AG08395 (cell line): ENCODE data around the gene FMOD.
"Not testable (repeated sequence)": the region's sequence is repeated elsewhere in the genome, so short reads cannot be mapped to it uniquely, and the experiment has no call there.

ENCODE experiments used
- DNase-seq: peaks from one replicate; pipeline ENCODE4 v3.0.0; 2012; ENCODE audit warnings: mixed read lengths, low spot score

The FMOD gene

GRCh38 chr1:203325418-203326091, 25.4 kb downstream of the FMOD start:
- no peak for DNase-seq

DNA sequence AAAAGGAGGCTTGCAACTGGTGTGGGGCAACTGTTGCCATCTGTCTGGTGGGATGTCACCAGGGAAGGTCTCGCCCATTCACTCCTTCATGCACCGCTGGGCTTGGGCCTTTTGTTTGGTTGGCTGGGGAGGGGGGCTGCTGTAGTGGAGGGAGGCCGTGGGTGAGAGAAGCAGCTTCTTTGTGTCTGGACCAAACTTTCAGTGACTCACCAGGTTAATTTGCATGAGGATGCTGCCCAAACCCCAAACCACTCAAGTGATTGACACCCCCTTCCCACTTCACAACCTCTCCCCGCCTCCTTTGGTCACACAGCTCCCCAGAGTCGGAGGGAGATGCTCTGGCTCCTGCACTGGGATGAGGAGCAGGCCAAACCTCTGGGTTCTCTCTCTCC, 25.9 kb downstream of the FMOD start:
- no peak for DNase-seq

DNA sequence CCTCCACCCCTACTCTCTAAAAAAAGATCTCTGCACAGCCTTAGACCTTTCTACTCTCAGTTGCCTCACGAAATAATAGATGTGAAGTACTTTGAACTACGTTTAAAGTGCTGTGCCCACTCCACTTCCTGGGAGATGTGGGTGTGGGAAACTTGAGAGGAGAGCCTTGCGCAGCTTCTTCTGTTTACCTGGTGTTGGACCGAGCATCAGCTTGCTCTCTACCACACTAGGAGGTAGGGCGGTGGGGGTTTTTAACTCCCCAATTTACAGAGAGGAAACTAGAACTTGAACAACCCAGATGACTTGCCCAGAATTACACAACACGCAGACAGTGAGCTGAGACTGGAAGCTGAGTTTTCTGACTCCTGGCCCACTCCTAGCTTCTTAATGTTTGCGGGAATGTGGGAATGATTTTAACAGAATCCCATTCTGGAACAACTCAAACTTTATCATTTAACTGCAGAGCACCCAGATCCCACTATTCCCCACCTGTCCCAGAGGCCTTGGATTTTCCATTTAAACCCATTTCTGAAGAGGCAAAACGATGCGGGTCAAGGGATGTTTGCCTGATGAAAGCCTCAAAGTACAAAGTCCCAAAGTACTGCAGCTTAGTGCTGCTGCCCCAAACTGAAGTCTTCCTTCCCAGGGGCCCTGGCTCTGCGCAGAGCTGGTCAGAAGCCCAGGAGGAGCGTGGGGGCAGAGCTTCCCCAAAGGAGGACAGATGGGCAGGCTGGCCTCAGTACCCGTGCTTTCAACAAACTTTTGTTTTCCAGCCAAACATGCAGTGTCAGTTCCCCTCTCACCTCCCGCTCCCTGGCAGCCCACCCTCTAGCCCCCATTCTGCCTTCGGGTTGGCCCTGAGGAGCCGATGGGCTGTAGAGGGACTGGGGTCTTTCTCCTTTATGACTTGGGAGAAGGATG, 26.6 kb downstream of the FMOD start:
- no peak for DNase-seq

DNA sequence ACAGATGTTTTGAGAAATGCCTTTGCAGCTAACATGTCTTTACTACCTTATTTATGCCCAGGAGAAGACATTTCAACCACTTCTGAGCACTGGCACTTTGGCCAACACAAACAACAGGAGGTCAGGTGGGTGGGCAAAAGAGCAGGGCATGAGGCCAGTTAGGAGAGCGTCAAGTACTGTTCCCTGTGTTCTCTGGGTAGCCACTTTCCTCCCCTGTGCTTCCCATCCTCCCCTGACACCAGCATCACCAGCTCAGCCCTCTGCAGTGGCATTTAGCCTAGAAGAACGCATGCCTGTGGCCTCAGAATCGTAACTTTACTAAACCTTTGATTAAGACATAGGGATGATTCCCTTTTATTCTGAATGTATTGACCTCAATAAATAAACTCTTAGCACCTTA, 27.3 kb downstream of the FMOD start:
- no peak for DNase-seq

DNA sequence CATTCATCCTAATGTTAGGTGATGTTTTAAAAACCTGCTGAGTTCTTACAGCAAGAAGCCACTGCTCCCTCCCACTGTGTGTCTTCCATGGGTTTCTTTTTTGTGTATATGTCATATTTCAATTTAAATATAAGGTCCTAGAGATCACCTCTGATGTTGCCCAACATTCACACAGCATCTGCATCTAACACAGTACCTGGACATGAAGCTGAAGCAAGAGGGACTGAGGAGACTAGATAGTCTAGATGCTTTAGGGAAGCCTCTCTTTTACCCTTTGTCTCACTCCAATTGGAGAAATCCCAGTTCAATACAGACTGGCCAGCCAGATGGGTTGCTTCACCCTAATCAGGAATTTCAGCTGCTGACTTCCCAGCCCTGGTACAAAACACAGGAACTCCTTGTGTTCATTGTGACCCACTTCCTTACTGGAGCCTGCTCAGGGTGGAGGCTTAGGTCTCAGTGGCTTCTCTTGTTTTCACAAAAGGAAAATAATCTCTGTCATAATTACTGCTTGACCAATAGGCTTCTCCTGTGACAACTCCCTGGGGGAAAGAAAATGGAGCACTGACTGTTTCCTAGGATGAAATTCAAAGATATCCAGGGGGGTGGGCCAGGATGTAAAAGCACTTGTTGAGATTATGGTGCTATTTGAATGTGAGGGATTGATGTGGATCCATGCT, 28.3 kb downstream of the FMOD start:
- DNase-seq = no peak

- DNase-seq = no peak
Measured at GRCh38 chr1:203321273-203322052, 29.5 kb downstream of the FMOD start.

GRCh38 chr1:203320591-203321272, 30.2 kb downstream of the FMOD start:
- peak; percentile 15 for DNase-seq

- DNase-seq = no peak
Measured at GRCh38 chr1:203318229-203318517, 32.7 kb downstream of the FMOD start.

- DNase-seq = no peak
Measured at GRCh38 chr1:203317429-203318228, 33.3 kb downstream of the FMOD start.

GRCh38 chr1:203316626-203317093, 34.3 kb downstream of the FMOD start:
- no peak for DNase-seq

GRCh38 chr1:203314025-203314759, 36.7 kb downstream of the FMOD start:
- DNase-seq = not testable (repeated sequence)

GRCh38 chr1:203311368-203312301, 39.3 kb downstream of the FMOD start:
- no peak for DNase-seq

DNA sequence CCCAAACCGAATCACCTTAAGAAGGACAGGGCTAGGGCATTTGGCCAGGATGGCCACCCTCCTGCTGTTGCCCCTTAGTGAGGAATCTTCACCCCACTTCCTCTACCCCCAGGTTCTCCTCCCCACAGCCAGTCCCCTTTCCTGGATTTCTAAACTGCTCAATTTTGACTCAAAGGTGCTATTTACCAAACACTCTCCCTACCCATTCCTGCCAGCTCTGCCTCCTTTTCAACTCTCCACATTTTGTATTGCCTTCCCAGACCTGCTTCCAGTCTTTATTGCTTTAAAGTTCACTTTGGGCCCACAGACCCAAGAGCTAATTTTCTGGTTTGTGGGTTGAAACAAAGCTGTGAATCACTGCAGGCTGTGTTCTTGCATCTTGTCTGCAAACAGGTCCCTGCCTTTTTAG, 42.0 kb downstream of the FMOD start:
- DNase-seq = no peak

- DNase-seq = no peak
Measured at GRCh38 chr1:203308328-203308922, 42.5 kb downstream of the FMOD start.

DNA sequence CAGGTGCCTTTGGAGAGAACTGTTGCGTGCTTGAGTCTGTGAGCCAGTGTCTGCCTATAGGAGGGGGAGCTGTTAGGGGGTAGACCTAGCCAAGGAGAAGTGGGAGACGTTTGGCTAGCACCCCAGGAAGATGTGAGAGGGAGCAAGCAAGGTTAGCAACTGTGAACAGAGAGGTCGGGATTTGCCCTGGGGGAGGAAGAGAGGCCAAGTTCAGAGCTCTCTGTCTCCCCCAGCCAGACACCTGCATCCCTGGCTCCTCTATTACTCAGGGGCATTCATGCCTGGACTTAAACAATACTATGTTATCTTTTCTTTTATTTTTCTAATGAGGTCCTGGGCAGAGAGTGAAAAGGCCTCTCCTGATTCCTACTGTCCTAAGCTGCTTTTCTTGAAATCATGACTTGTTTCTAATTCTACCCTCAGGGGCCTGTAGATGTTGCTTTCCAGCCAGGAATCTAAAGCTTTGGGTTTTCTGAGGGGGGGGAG, 43.2 kb downstream of the FMOD start:
- no peak for DNase-seq

DNA sequence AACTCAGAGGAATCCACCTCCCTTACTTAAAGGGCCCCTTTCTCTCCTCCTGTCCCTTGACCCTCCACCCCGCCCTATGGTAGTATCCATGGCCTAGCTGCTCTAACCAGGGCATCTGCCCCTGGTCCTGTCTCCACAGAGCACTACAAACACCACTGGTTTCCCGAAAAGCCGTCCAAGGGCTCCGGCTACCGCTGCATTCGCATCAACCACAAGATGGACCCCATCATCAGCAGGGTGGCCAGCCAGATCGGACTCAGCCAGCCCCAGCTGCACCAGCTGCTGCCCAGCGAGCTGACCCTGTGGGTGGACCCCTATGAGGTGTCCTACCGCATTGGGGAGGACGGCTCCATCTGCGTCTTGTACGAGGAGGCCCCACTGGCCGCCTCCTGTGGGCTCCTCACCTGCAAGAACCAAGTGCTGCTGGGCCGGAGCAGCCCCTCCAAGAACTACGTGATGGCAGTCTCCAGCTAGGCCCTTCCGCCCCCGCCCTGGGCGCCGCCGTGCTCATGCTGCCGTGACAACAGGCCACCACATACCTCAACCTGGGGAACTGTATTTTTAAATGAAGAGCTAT, 43.9 kb downstream of the FMOD start:
- DNase-seq = no peak

- DNase-seq = peak; percentile 72
Measured at GRCh38 chr1:203306089-203306964, 44.6 kb downstream of the FMOD start.
